OCI-LY1 (cell line): Measurements from ENCODE around the gene CTNNBL1.

Experiments used
- CTCF ChIP-seq: fragments of 200-600 bp; sonication (generic), shearing (Covaris generic); IDR thresholded peaks from 2 replicates; pipeline ENCODE4 v1.5.1; 2017; ENCODE audit warnings: mild to moderate bottlenecking, antibody characterized with exemption, low read length, moderate library complexity, mixed read lengths
- EZH2 ChIP-seq: fragments of 200-600 bp; sonication (generic), shearing (Covaris generic); IDR thresholded peaks from 2 replicates; pipeline ENCODE4 v1.8.0; 2017; ENCODE audit warnings: borderline replicate concordance, mixed run types, mild to moderate bottlenecking, antibody characterized with exemption, low read length, moderate library complexity, mixed read lengths

- TF ChIP-seq CTCF = no peak
- TF ChIP-seq EZH2 = no peak
These were observed 192.0 kb downstream of the CTNNBL1 start for GRCh38 chr20:37885593-37886503.
